Measurements from ENCODE around the gene ZNF805. TPM values are rescaled to one million over a fixed set of nuclear protein-coding genes. Genes with fewer than 3 reads are reported as not detected.

Gene ZNF805
- total and polyA plus RNA-seq, 2 of the 4 experiments (the other 2 are of a cell fraction): 3.0 to 32.3 TPM

DNA sequence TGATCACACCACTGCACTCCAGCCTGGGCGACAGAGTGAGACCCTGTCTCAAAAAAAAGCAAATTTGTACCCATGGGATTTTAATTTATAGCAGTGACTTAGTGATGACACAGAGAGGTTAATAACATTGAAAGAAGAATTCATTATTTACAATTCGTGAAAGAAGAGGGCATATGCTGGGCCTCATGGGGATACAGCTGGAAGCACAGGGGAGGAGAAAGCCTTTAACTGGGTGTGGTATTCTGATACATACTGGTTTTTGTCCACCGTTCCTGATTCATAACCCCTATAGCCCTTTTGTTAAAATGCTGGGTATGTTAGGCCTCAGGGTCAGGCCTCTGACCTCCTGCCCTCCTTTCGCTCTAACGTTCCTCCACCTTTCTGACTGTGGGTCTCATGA lies 38.3 kb upstream of the ZNF805 start:
- Histone ChIP-seq H3K9me3 (ENCODE audit: control insufficient read depth, insufficient read depth, low read length) (peaks cover 2% of the 10 kb centered on the region; the same call in 1 of the 2 replicates), H3K4me3 (ENCODE audit: insufficient read depth, low read depth, low read length) (no peak overlapping the region), H2BK5ac (ENCODE audit: low read depth, low read length, poor library complexity, severe bottlenecking) (no peak overlapping the region), H2AK9ac (replicated peaks; ENCODE audit: low read depth, low read length, poor library complexity) (no peak overlapping the region), H3K9me1 (ENCODE audit: insufficient read depth, low read length) (no peaks in the 10 kb centered on the region), H3K4me1 (ENCODE audit: control insufficient read depth, insufficient read depth, low read length) (0 out of 2 replicates have a peak, but pooled peaks cover 2% of the 10 kb centered on the region), H2BK120ac (ENCODE audit: low read depth, low read length) (no peak overlapping the region), H2BK20ac (ENCODE audit: low read depth, low read length) (no peak overlapping the region), H3K9ac (ENCODE audit: low read depth, low read length) (no peak overlapping the region), H4K20me1 (ENCODE audit: insufficient read depth, low read length) (peaks cover 16% of the 10 kb centered on the region), H4K91ac (ENCODE audit: insufficient read depth, low read depth, low read length) (no peak overlapping the region), H4K5ac (ENCODE audit: low read depth, low read length) (no peak overlapping the region), H3K27ac (ENCODE audit: insufficient read depth, low read length) (no peak overlapping the region), H3K4ac (ENCODE audit: low read depth, low read length) (no peak overlapping the region), H3K14ac (replicated peaks; ENCODE audit: low read depth, low read length) (no peak overlapping the region), H3K56ac (ENCODE audit: extremely low read depth, insufficient read depth, low read length) (no peak overlapping the region), H3K36me3 (ENCODE audit: control insufficient read depth, insufficient read depth, low read length) (peaks cover 53% of the 10 kb centered on the region), H3K27me3 (ENCODE audit: control insufficient read depth, insufficient read depth, low read length) (no peaks in the 10 kb centered on the region), H3K79me1 (ENCODE audit: low read depth in 1 of 2, low read length in 2 of 2) (peaks cover 39 to 58% of the 10 kb centered on the region in 2 experiments), H2AFZ (replicated peaks; ENCODE audit: low read length, poor library complexity) (no peak overlapping the region), H2AK5ac (ENCODE audit: low read depth, low read length) (no peak overlapping the region), H3K23ac (ENCODE audit: low read depth, low read length) (no peak overlapping the region), H2BK15ac (ENCODE audit: low read depth, low read length) (no peak overlapping the region), H4K8ac (ENCODE audit: low read depth in 2 of 2, low read length in 2 of 2) (no peak overlapping the region), H3K4me2 (ENCODE audit: low read depth, low read length) (no peak overlapping the region), H3K18ac (ENCODE audit: low read depth, low read length) (no peak overlapping the region)
- CTCF ChIA-PET: no interaction called here
- BruUV-seq (replicated peaks): no TSS peak
- TF ChIP-seq NFE2L2 (IDR thresholded peaks at IDR 0.05; ENCODE audit: low read depth, low read length): no peak
- TF ChIP-seq MAFK (IDR thresholded peaks at IDR 0.05; ENCODE audit: low read depth, low read length): no peak
- no peak for TF ChIP-seq MXI1 (IDR thresholded peaks at IDR 0.05; ENCODE audit: borderline replicate concordance, low read depth, low read length)
- no peak for TF ChIP-seq CHD1 (IDR thresholded peaks at IDR 0.05; ENCODE audit: low read depth, low read length)
- TF ChIP-seq POLR2A (IDR thresholded peaks at IDR 0.05; ENCODE audit: low read depth, low read length): no peak
- POLR2A ChIA-PET (ENCODE audit: unreplicated experiment): no interaction called here
- no CpG with 5 or more reads among the region's 5 CpGs for WGBS, 2 experiments (ENCODE audit: extremely low coverage in 2 of 2, insufficient read length in 1 of 2)
- dilution Hi-C loops (cut with HindIII; ENCODE audit: low sequenced_read_pairs, unreplicated experiment): no loop called here
- DNase-seq (no peak), ATAC-seq (ENCODE audit: low read depth) (no peak)
- in situ Hi-C loops (cut with MboI; ENCODE audit: low sequenced_read_pairs): no loop called here
- intact Hi-C loops (cut with micrococcal nuclease): no loop called here
